Measurements from ENCODE around the gene FUT6.
"Not testable (repeated sequence)": the region's sequence is repeated elsewhere in the genome, so short reads cannot be mapped to it uniquely, and the experiment has no call there.

FUT6 gene

DNA sequence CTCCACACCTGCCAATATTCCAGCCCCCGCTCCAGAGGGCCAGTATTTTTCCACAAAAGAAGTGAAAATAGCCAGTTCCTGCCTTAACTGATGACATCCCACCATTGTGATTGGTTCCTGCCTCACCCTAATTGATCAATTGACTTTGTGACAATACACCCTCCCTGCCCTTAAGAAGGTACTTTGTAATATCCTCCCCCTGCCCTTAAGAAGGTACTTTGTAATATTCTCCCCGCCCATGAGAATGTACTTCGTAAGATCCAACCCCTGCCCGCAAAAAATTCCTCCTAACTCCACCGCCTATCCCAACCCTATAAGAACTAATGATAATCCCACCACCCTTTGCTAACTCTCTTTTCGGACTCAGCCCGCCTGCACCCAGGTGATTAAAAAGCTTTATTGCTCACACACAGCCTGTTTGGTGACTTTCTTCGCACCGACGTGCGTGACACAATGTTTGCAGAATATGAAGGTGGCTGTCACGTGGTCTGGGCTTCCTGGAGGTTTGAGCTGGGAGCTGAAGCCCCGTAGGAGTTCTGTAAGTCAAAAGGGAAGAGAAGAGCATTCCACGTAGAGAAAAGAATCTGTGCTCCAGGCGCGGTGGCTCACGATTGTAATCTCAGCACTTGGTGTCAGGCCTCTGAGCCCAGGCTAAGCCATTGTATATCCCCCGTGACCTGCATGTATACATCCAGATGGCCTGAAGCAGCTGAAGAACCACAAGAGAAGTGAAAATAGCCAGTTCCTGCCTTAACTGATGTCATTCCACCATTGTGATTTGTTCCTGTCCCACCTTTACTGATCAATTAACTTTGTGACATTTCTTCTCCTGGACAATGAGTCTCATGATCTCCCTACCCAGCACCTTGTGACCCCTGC lies 17.9 kb upstream of the FUT6 start:
- DNase-seq (ENCODE audit: low read depth): no peak

DNA sequence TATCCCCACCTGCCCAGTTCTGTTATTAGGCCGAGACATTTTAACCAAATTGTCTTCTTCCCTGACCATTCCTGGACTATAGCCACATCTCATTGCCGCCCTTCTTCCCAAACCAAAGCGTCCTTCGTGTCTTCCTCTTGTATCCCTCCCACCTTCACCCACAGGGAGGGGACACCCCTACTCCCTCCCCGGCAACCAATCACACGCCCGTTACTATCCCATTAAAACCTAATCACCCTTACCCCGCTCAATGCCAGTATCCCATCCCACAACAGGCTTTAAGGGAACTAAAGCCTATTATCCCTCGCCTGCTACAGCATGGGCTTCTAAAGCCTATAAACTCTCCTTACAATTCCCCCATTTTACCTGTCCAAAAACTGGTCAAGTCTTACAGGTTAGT lies 15.6 kb upstream of the FUT6 start:
- not testable (repeated sequence) for DNase-seq (ENCODE audit: low read depth)

DNA sequence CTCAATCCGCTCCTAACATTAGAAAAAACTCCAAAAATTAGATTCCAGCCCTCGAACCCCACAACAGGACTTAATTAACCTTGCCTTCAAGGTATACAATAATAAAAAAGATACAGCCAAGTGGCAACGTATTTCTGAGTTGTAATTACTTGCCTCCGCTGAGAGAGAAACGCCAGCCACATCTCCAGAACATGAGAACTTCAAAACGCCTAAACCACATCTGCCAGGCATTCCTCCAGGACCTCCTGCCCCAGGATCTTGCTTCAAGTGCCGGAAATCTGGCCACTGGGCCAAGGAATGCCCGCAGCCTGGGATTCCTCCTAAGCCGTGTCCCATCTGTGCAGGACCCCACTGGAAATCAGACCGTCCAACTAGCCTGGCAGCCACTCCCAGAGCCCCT lies 14.6 kb upstream of the FUT6 start:
- DNase-seq (ENCODE audit: low read depth): not testable (repeated sequence)

DNA sequence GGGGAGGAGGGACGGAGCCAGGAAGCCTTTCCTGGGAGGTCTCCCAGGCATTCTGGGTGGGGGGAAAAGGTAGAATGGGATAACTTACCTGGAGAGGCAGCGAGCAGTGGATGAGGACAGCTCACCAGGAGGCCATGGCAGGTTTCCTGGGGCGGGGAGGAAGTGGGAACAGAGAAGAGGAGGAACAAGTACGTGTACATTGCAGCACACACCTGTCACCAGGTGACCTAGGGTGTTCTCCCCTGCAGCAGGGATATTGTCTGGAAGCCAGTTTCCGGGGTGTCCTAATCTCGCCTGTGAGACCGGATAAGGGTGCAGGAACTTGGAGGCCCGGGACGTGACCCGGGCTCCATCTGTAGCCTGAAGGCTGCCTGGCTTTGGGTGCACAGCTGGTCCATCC lies 11.8 kb upstream of the FUT6 start, which contains the start of gene FUT3:
FUT3 (minus strand) TSS at position 148 of the 400 bp plus-strand sequence.
- DNase-seq (ENCODE audit: low read depth): no peak

DNA sequence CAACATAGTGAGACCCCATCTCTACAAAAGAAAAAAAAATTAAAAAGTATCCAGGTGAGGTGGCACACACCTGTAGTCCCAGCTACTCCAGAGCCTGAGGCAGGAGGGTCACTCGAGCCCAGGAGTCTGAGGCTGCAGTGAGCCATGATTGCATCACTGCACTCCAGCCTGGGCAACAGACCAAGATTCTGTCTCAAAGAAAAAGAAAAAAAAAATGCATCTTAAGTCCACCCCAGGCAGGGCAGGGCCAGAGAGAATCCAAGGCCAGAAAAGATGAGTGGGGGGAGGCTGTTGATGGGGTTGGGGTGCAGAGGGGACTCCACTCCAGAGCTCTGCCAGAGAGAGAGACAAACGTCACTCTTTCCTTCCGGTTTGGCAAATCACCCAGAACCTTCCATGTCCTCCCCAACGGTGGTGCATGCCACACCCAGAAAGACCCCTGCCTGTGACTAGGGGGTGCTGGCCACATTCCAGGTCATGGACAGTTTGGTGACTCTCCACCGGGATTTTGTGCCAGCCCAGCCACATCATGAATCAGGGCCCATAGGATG lies 11.3 kb upstream of the FUT6 start:
- DNase-seq (ENCODE audit: low read depth): no peak

DNA sequence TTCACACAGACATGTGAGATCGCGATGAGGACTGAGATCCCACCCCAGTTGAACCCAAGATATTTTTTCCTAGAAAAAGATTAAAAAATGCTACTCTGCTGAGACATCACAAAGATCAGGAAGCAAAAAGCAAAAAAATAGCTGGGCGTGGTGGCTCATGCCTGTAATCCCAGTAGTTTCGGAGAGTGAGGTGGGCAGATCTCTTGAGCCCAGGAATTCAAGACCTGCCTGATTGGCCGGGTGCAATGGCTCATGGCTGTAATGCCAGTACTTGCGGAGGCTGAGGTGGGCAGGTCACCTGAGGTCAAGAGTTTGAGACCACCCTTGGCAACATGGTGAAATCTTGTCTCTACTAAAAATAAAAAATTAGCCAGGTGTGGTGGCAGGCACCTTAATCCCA lies 10.7 kb upstream of the FUT6 start:
- no peak for DNase-seq (ENCODE audit: low read depth)

DNA sequence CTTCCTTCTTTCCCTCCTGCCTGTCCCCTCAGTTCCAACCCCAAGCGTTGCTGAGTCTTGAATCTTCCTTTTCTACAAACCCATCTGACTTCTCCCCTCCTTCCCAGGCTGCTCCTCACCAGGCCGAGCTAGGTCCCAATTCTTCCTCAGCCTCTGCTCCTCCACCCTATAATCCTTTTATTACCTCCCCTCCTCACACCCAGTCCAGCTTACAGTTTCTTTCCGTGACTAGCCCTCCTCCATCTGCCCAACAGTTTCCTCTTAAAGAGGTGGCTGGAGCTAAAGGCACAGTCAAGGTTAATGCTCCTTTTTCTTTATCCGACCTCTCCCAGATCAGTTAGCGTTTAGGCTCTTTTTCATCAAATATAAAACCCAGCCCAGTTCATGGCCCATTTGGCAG lies 9.1 kb upstream of the FUT6 start:
- not testable (repeated sequence) for DNase-seq (ENCODE audit: low read depth)

DNA sequence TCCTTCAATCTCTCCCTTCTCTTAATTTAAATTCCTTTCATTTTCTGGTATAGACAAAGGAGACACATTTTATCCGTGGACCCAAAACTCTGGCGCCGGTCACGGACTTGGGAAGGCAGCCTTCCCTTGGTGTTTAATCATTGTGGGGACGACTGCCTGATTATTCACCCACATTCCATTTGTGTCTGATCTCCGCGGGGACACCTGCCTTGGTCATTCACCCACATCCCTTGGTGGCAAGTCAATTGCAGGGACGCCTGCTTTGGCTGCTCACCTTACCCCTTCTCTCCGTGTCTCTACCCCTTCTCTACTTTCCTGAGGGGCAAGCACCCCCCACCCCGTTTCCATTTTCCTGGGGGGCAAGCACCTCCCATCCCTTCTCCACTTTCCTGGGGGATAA lies 8.3 kb upstream of the FUT6 start:
- DNase-seq (ENCODE audit: low read depth): not testable (repeated sequence)

DNA sequence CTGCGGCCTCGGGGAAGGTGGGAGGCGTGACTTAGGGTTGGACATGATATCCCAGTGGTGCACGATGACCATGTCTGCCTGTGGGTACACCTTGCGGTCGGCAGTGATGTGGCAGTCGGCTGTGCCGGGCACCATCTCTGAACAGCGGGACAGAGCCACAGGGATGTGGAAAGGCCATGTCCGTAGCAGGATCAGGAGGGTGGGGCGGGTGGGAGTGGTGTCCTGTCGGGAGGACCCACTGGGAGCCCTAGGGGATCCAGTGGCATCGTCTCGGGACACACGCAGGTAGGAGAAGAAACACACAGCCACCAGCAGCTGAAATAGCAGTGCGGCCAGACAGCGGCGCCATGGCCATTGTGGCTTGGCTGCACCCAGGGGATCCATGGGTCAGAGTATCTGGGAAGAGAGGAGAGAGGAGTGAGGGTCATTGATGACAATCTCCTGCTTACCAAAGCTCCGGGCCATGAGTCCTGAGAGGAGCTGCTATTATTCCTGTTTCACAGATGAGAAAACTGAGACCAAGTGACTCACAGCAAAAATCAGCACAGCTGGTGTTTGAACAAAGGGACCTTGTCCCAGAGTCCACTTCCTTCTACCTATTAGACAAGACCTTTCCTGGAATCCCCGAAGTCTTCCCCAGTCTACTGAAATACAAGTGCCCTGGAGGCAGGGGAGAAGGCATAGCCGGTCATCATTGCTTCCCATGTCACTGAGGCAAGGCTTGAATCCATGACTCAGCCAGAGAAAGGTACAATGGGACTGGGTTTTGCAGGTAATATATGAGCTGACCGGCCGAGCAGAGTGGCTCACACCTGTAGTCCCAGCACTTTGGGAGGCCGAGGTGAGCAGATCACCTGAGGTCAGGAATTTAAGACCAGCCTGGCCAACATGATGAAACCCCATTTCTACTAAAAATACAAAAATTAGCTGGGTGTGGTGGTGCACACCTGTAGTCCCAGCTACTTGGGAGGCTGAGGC lies 5.2 kb upstream of the FUT6 start:
- no peak for DNase-seq (ENCODE audit: low read depth)

DNA sequence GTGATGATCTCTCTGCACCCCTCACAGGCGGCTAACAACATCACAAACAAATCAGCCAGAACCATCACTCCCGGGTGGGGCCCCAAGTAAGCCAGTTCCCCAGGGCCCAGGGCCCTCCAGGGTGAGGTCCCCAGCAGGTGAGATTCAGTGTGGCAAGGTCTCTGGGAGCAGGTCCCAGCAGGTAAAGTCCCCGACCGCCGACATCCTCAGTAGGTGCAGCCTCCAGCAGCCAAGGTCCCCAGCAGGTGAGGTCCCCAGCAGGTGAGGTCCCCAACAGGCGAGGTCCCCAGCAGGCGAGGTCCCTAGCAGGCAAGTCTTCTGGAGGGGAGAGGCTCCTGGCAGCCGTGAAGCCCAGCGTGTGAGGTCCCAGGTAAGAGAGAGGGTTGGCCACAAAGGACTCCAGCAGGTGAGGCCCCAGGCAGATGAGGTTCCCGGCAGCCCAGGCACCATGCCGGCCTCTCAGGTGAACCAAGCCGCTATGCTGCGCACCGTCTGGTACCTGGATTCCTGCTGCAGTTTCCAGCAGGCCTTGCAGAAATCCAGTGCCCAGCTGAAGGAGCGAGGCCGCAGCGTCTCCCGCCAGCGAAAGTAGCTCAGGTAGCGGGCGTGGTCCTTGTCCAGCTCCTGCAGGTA lies 3.9 kb upstream of the FUT6 start:
- DNase-seq (ENCODE audit: low read depth): no peak

DNA sequence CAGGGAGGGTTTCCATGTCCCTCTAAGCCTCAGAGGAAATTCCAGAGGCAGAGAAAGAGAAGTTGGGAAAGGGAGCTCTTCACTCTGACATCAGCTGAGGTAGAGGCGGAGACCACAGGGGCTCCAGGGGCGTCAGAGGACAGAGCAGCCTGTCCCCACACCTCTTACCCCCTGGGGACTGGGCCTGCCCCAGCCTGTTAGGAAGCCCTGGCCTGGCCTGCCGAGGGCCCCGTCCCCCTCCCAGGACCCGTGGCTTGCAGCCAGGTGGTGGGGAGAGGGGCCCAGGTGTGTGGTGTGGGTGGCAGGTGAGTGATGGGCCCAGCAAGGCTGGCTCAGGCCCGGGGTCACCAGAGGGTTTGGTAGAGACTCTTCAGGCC lies 2.2 kb upstream of the FUT6 start:
- DNase-seq (ENCODE audit: low read depth): not testable (repeated sequence)

DNA sequence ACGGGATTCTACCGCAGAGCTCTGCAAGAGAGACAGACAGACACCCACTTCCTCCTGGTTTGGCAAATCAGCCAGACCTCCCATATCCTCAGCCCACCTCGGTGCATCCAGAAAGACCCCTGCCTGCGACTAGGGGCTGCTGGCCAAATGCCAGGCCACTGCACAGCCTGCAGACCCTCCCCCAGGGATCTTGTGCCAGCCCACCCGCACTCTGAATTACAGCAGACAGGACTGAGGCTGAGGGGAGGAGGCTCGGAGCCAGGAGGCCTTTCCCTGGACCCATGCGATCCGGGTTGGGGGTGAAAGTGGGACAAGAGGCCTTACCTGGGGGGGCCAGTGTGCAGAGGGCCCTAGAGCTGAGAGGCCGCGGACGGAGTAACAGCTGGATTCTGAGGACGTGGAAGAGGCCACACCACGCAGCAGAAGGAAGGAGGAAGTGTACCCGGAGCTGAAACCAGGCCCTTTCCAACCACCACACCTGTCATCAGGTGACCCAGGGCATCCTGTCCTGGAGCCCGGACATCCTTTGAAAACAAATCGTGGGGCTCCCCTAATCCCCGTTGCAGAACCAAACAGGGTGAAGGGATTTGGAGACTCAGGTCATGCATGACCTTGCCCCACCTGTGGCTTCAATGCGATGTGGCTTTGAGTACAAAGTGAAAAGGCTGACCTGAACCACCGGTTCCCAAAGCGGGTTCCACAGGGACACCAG lies 993 bp downstream of the FUT6 start:
- no peak for DNase-seq (ENCODE audit: low read depth)

DNA sequence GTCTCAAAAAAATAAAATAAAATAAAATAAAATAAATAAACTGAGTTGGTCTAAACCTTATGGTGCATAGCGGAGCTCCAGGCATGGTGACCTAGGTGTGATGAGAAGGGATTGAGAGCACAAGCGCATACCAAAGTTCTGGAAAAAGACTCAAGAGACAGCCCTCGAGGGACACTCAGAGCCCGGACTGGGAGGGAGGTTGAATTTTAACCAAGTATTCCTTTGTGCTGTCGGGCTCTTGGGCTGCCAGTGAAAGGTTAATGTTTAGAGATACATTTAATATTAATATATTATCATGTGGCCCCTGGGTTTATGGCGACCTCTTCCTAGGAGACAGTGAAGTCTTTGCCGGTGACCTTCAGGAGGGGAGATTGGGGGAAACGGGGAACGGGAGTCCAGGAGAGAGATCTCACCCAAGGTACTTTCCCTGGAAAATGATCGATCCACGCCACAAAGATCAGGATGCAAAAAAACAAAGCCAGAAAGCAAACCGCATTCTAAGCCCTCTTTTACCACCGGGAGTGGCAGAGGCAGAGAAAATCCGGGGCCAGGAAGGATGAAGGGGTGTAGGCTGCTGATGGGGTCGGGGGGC lies 1.6 kb downstream of the FUT6 start:
- DNase-seq (ENCODE audit: low read depth): no peak

DNA sequence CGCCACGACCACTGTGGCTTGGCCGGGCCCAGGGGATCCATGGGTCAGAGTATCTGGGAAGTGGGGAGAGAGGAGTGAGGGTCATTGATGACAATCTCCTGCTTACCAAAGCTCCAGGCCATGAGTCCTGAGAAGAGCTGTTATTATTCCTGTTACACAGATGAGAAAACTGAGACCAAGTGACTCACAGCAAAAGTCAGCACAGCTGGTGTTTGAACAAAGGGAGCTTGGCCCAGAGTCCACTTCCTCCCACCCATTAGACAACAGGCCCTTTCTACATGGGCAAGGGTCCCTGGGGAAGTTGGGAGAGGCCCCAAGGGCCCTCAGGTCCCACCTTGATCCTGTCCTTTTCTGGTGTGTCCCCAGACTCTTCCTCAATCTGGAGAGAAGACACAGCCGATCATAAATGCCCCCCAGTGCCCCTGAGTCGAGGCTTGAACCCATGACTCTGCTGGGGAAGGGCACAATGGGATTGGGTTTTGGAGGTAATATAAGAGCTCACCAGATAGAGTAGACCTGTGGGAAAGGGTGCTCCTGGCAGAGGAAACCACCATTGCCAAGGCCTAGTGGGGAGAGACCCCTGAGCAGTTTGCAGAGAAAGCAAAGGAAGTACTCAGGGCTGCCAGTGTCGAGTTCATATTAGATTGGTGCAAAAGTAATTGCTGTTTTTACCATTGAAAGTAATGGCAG lies 6.8 kb downstream of the FUT6 start:
- DNase-seq (ENCODE audit: low read depth): no peak

DNA sequence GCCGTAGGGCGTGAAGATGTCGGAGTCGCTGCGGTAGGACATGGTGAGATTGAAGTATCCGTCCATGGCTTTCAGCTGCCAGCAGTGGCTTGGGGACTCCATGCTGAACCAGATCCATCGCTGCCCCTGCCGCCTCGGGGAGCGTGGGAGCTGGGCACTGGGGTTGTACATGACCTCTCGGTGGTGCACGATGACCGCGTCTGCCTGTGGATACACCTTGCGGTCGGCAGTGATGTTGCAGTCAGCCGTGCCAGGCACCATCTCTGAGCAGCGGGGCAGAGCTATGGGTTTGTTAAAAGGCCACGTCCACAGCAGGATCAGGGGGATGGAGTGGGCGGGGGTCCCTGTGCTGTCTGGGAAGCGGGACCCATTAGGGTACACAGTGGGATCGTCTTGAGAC lies 7.4 kb downstream of the FUT6 start:
- DNase-seq (ENCODE audit: low read depth): no peak

DNA sequence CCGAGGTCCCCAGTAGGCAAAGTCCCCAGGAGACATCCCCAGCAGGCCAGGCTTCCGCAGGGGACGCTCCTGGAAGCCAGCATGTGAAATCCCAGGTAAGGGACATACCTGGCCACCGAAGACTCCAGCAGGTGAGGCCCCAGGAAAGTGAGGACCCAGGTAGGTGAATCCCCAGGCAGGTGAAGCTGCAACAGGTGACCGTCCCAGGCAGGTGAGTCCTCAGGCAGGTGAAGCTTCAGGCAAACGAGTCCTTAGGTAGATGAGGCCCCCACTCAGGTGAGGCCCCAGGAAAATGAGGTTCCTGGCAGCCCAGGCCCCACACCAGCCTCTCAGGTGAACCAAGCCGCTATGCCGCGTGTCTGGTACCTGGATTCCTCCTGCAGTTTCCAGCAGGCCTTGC lies 8.3 kb downstream of the FUT6 start:
- no peak for DNase-seq (ENCODE audit: low read depth)

DNA sequence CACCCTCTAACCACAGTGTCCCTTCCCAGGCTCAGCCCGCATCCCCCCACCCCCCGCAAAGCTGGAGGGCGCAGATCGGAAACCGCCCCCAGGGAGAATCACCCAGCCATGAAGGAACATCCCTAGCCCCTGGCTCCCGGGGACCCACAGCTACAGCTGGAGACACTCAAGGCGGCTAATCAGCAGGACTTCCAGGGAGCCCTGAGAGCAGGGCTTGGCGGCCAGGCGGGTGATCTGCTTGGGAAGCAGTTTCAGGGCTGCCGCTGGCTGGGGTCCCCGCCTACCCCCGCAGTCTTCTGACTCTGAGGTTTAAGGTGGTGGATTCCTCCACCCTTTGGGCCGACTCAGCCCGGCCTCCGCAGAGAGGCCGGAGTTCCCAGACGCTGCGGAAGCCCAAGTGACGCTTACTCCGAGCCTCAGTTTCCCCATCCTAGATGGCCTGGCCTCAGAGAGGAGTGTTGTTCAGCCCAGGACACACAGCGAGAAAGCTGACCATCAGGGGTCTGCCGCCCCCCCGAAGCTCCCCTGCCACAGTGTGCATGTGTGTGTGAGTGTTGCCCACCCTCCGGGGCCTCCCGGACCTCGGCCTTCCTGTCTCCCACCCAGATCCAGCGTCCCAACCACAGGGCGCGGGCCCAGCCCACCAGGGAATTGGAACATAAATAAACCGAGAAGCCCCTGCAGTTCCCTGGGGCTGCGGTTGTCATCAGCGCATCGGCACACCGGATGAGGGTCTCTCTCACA lies 9.8 kb downstream of the FUT6 start:
- no peak for DNase-seq (ENCODE audit: low read depth)

DNA sequence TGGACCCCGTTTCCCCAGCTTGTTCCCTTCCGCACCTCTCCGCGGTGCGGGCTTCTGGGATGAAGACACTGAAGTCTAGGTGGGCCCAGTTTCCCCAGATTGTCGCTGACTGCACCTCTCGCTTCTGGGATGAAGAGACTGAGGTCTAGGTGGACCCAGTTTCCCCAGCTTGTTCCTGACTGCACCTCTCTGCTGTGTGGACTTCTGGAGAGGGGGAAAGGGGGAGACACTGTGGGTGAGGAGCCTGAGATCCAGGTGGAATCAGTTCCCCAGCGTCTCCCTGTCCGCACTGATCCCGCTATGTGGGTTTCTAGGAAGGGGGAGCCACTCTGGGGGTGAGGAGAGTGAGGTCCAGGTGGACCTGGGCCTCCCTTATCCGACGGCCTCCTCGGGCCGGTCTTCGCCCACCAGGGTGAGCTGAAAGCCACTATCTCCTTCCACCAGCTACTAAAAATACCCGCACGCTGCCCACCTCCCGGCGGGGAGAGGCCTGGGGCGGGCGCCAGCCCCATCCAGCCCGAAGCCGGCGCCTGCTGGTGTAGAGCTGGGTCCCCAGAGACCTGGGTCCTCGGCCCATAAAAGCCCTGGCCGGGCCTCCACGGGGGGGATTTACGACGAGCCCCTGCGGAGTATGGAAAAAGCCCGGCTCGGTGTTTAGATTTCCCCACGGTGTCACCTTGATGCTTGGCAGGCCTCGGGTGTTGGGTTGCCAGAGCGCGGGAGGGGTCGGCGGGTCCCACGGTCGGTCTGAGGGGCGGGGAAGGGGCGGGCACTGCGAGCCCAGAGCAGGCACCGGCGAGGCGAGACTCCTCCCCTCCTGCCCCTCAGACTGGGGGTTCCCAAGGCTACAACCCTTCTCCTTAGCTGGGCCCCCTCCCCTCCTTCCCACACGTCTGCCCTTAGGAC lies 10.6 kb downstream of the FUT6 start:
- DNase-seq (ENCODE audit: low read depth): no peak

Data from stimulated activated CD8-positive, alpha-beta memory T cell treated with anti-CD3 and anti-CD28 coated beads, Interleukin-12 subunit alpha, Interleukin-12 subunit beta, amount 100 ng/mL, for 1 hour (primary cell).